ENCODE results near the gene PLEKHN1.

- TF ChIP-seq, protein P1, sequence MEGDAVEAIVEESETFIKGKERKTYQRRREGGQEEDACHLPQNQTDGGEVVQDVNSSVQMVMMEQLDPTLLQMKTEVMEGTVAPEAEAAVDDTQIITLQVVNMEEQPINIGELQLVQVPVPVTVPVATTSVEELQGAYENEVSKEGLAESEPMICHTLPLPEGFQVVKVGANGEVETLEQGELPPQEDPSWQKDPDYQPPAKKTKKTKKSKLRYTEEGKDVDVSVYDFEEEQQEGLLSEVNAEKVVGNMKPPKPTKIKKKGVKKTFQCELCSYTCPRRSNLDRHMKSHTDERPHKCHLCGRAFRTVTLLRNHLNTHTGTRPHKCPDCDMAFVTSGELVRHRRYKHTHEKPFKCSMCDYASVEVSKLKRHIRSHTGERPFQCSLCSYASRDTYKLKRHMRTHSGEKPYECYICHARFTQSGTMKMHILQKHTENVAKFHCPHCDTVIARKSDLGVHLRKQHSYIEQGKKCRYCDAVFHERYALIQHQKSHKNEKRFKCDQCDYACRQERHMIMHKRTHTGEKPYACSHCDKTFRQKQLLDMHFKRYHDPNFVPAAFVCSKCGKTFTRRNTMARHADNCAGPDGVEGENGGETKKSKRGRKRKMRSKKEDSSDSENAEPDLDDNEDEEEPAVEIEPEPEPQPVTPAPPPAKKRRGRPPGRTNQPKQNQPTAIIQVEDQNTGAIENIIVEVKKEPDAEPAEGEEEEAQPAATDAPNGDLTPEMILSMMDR (IDR thresholded peaks at IDR 0.05): no peak
- TF ChIP-seq POLR2A (IDR thresholded peaks at IDR 0.05): no peak
These were observed 30.8 kb downstream of the PLEKHN1 start for GRCh38 chr1:996851-997712.
